AML-193 (cell line): ENCODE measurements around the gene TLR4.
A peak's percentile ranks its signal among the peaks of the same experiment; 100 is the strongest.

Experiments
- DNase-seq, 2 experiments: peaks; one replicate each; lab custom pipeline; 2025; lab: John Stamatoyannopoulos, UW

Gene TLR4

GRCh38 chr9:117744856-117745389 is 40.7 kb downstream of the TLR4 start:
- no peak for DNase-seq

- no peak for DNase-seq
Observed at GRCh38 chr9:117745598-117745997, 41.4 kb downstream of the TLR4 start.

- no peak for DNase-seq
Observed at GRCh38 chr9:117746263-117746662, 42.1 kb downstream of the TLR4 start.

- DNase-seq: no peak
Observed at GRCh38 chr9:117747386-117747970, 43.3 kb downstream of the TLR4 start.

GRCh38 chr9:117750401-117750800 is 46.2 kb downstream of the TLR4 start:
- no peak for DNase-seq

GRCh38 chr9:117752894-117753293 is 48.7 kb downstream of the TLR4 start:
- no peak for DNase-seq

- no peak for DNase-seq
Observed at GRCh38 chr9:117757561-117758190, 53.5 kb downstream of the TLR4 start.

GRCh38 chr9:117763314-117763713 is 59.1 kb downstream of the TLR4 start:
- no peak for DNase-seq

- DNase-seq: peak; percentile 25 to 33
Observed at GRCh38 chr9:117768750-117769395, 64.7 kb downstream of the TLR4 start.

- no peak for DNase-seq
Observed at GRCh38 chr9:117771136-117771535, 66.9 kb downstream of the TLR4 start.

- DNase-seq: no peak
Observed at GRCh38 chr9:117772960-117773359, 68.8 kb downstream of the TLR4 start.
